Left lung (tissue), 10 donors: ENCODE data around the gene SHANK1. TPM values are rescaled to one million over a fixed set of nuclear protein-coding genes. Genes with fewer than 3 reads are reported as not detected.

Experiments used
- ATAC-seq: fragments of 200-7000 bp; cut with Tn5 transposase; one replicate; pipeline ENCODE4 v1.9.1; 2020; ENCODE audit warnings: moderate library complexity
- DNase-seq, 4 donors: peaks; one replicate each; pipeline ENCODE4 v3.0.0-alpha.2; 2013 to 2020
- H3K27ac ChIP-seq, 2 donors: fragments of 200-600 bp; sonication (generic) in 1 of 2; one replicate each; pipeline versions ENCODE4 v1.5.0 to v1.8.0; 2020 to 2021
- H3K27me3 ChIP-seq, 2 donors: fragments of 200-600 bp; sonication (generic) in 1 of 2; one replicate each; pipeline versions ENCODE4 v1.5.0 to v1.8.0; 2020 to 2021
- H3K36me3 ChIP-seq, 2 donors: fragments of 200-600 bp; sonication (generic) in 1 of 2; one replicate each; pipeline versions ENCODE4 v1.5.0 to v1.8.0; 2020 to 2021
- H3K4me1 ChIP-seq, 2 donors: fragments of 200-600 bp; one replicate each; pipeline ENCODE4 v1.8.0; 2021
- H3K4me3 ChIP-seq, 2 donors: fragments of 200-600 bp; sonication (generic) in 1 of 2; one replicate each; pipeline versions ENCODE4 v1.5.0 to v1.8.0; 2020 to 2021; ENCODE audit warnings: mild to moderate bottlenecking in 1 of 2
- H3K9me3 ChIP-seq, 2 donors: fragments of 200-600 bp; sonication (generic) in 1 of 2; one replicate each; pipeline versions ENCODE4 v1.5.0 to v1.8.0; 2020 to 2021
- CTCF ChIP-seq, 2 donors: fragments of 200-600 bp; sonication (generic) in 1 of 2; IDR thresholded peaks; one replicate each; pipeline versions ENCODE4 v1.5.0 to v1.8.0; 2021; ENCODE audit warnings: antibody characterized with exemption in 2 of 2
- intact Hi-C, 2 donors: fragments of 100-400 bp; cut with DNase I; formaldehyde crosslinking; loops; one replicate each; pipeline versions ENCODE4 v1.11.2 to v1.14.2; 2022
- polyA plus RNA-seq, 6 donors: library from polyadenylated mRNA; unstranded; fragments of 120-200 nt; gene quantifications; one replicate each; pipeline ENCODE4 v1.2.1, GENCODE V29; 2013; ENCODE audit not compliant: insufficient read length in 6 of 6
- total RNA-seq, 2 donors: library from RNA; stranded (reverse); fragmentation: NEBNext Ultra II Directional; extraction: Animal tissue kit (Norgen Biotek cat#: 25700); gene quantifications; one replicate each; pipeline ENCODE4 v1.2.1, GENCODE V29; 2021
- donor health status: DM: no; HTN: yes; CAD: no.
- donor health status: DM: no; HTN: no; CAD: no.

Gene SHANK1
- total and polyA plus RNA-seq, 8 donors: 0.21 to 7.5 (median 4.9) TPM

- Histone ChIP-seq H3K4me3 (no peak overlapping the region), H3K27ac (no peak overlapping the region), H3K36me3 (no peaks in the 10 kb centered on the region), H3K9me3 (no peaks in the 10 kb centered on the region), H3K4me1 (no peaks in the 10 kb centered on the region), H3K27me3 (peaks cover 11 to 77% of the 10 kb centered on the region in 2 donors)
- no peak for TF ChIP-seq CTCF (IDR thresholded peaks at IDR 0.05)
- intact Hi-C loops: no loop called here
- no peak for ATAC-seq
- DNase-seq: no peak
These were observed 16.7 kb upstream of the SHANK1 start for GRCh38 chr19:50736338-50736737.

- no peak overlapping the region for H3K27ac ChIP-seq
These were observed 16.3 kb upstream of the SHANK1 start for GRCh38 chr19:50735869-50736268.

GRCh38 chr19:50729894-50730293 is 10.3 kb upstream of the SHANK1 start:
- intact Hi-C loops: no loop called here
- ATAC-seq: no peak
- Histone ChIP-seq H3K4me1 (peaks cover 8 to 9% of the 10 kb centered on the region in 2 donors), H3K9me3 (no peaks in the 10 kb centered on the region), H3K36me3 (no peaks in the 10 kb centered on the region), H3K27me3 (peaks cover 0 to 59% of the 10 kb centered on the region in 2 donors), H3K4me3 (no peak overlapping the region), H3K27ac (no peak overlapping the region)
- no peak for TF ChIP-seq CTCF (IDR thresholded peaks at IDR 0.05)
- no peak for DNase-seq

More at GRCh38 chr19:50735869-50736268, 16.3 kb upstream of the SHANK1 start:
- DNase-seq (no peak), ATAC-seq (no peak)
- Histone ChIP-seq H3K27me3 (peaks cover 11 to 77% of the 10 kb centered on the region in 2 donors), H3K9me3 (no peaks in the 10 kb centered on the region), H3K4me1 (no peaks in the 10 kb centered on the region), H3K4me3 (no peak overlapping the region), H3K36me3 (no peaks in the 10 kb centered on the region)
- TF ChIP-seq CTCF (IDR thresholded peaks at IDR 0.05): no peak
- intact Hi-C loops: no loop called here

DNA sequence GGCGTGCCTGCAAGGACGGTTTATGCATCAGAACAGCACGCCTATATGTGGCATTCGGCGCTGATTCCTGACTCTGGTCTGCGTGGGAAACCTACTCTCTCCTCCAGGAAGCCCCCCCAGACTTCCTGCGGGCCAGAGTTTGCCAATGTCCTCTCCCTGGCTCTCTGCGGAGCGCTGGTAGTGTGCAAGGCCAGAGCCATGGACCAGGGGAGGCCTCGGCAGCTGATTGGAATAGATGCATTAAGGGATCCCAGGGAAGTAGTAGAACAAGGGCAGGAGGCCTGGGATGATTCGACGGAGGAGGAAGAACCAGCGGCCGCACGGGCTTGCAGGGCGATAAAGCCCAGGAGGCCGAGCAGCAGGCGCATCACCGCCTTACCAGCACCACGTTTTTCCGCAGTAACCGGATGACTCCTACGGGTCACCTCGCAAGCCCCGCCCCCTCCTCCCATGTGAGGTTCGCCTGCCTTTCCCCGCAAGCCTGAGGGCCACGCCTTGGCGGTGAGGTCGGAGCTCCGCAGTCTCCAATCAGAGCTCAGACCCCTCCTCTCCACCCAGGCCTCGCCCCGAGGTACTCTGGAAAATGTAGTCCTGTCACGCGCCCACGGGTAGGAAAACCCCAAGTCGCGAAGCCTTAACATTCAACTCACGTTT is 8.6 kb upstream of the SHANK1 start:
- H3K36me3 ChIP-seq: no peaks in the 10 kb centered on the region
- intact Hi-C loops: no loop called here
- no peak overlapping the region for H3K27ac ChIP-seq
- peaks cover 6 to 63% of the 10 kb centered on the region in 2 donors for H3K27me3 ChIP-seq
- H3K9me3 ChIP-seq: no peaks in the 10 kb centered on the region
- peak in 3 of 4 donors; percentile 66 to 88 (median 68) for DNase-seq
- no peak overlapping the region for H3K4me3 ChIP-seq
- TF ChIP-seq CTCF (IDR thresholded peaks at IDR 0.05): no peak
- peaks cover 8 to 23% of the 10 kb centered on the region in 2 donors for H3K4me1 ChIP-seq
- no peak for ATAC-seq

- intact Hi-C loops: no loop called here
- ATAC-seq (no peak), DNase-seq (no peak)
- Histone ChIP-seq H3K27ac (no peak overlapping the region), H3K9me3 (no peaks in the 10 kb centered on the region), H3K4me1 (peaks cover 8 to 23% of the 10 kb centered on the region in 2 donors), H3K27me3 (peaks cover 6 to 79% of the 10 kb centered on the region in 2 donors), H3K4me3 (peak overlapping the region in 1 of 2 donors; percentile 58), H3K36me3 (no peaks in the 10 kb centered on the region)
- TF ChIP-seq CTCF (IDR thresholded peaks at IDR 0.05): no peak
These were observed 6.3 kb upstream of the SHANK1 start for GRCh38 chr19:50725911-50726230.
